H1 (cell line): ENCODE measurements around the gene ARID5A. TPM values are rescaled to one million over a fixed set of nuclear protein-coding genes. Genes with fewer than 3 reads are reported as not detected.
A peak's percentile ranks its signal among the peaks of the same experiment; 100 is the strongest.

Experiments
- CTCF ChIA-PET: fragments of 300-600 bp; sonication (Branson Sonifier 250); formaldehyde crosslinking; loops from one replicate; lab custom pipeline; 2021; ENCODE audit not compliant: partially characterized antibody; lab: Charles Lee
- POLR2A ChIA-PET: fragments of 300-600 bp; sonication (Branson Sonifier 250); formaldehyde crosslinking; loops from one replicate; lab custom pipeline; 2021; ENCODE audit warnings: inconsistent platforms; ENCODE audit not compliant: partially characterized antibody; lab: Charles Lee
- DNase-seq, 2 experiments: peaks; one replicate each; pipeline versions ENCODE4 v3.0.0 to v3.0.0-alpha.2; 2010 to 2022; ENCODE audit warnings: low spot score in 2 of 2, low read depth in 1 of 2, mixed read lengths in 1 of 2
- FAIRE-seq: peaks from 2 replicates; lab custom pipeline; 2011; peaks lifted over from hg19 to GRCh38; lab: Jason Lieb, UNC
- H2AFZ ChIP-seq: 2 replicates; pipeline ENCODE4 v1.8.1; 2012; ENCODE audit warnings: low read length, inconsistent platforms
- H2AK5ac ChIP-seq: 2 replicates; pipeline ENCODE4 v1.6.1; 2013; ENCODE audit warnings: low read depth, low read length
- H2BK120ac ChIP-seq: replicated peaks from 2 replicates; pipeline ENCODE3; 2013; ENCODE audit warnings: low read depth, low read length, inconsistent platforms
- H2BK12ac ChIP-seq: 2 replicates; pipeline ENCODE4 v1.6.1; 2013; ENCODE audit warnings: low read depth, low read length
- H2BK15ac ChIP-seq: 2 replicates; pipeline ENCODE4 v1.6.1; 2013; ENCODE audit warnings: low read length
- H2BK20ac ChIP-seq: 2 replicates; pipeline ENCODE4 v1.6.1; 2013; ENCODE audit warnings: low read length
- H2BK5ac ChIP-seq: 2 replicates; pipeline ENCODE4 v1.6.1; 2013; ENCODE audit warnings: low read depth, low read length
- H3K14ac ChIP-seq: 2 replicates; pipeline ENCODE4 v1.6.1; 2013; ENCODE audit warnings: inconsistent platforms; ENCODE audit not compliant: insufficient read length
- H3K18ac ChIP-seq: 2 replicates; pipeline ENCODE4 v1.6.1; 2013; ENCODE audit warnings: low read length; ENCODE audit errors: extremely low read depth
- H3K23ac ChIP-seq: 2 replicates; pipeline ENCODE4 v1.6.1; 2013; ENCODE audit warnings: inconsistent platforms; ENCODE audit not compliant: insufficient read length
- H3K23me2 ChIP-seq: 2 replicates; pipeline ENCODE4 v1.6.1; 2013; ENCODE audit warnings: low read depth, low read length
- H3K27ac ChIP-seq: 2 replicates; pipeline ENCODE4 v1.6.1; 2011; ENCODE audit warnings: low read depth, low read length, inconsistent platforms
- H3K27me3 ChIP-seq, 4 experiments: replicated peaks in 1 of 4; 1 replicate in 1 of 4; 2 replicates in 3 of 4; pipeline versions ENCODE4 v1.6.1 to v1.8.1; 2011 to 2013; ENCODE audit warnings: low read length in 3 of 4, mild to moderate bottlenecking in 3 of 4, inconsistent platforms in 2 of 4, mixed read lengths in 2 of 4, moderate library complexity in 1 of 4; ENCODE audit not compliant: control insufficient read depth in 3 of 4, insufficient read depth in 3 of 4; ENCODE audit errors: extremely low read depth in 1 of 4
- H3K36me3 ChIP-seq, 4 experiments: 2 replicates each; pipeline versions ENCODE4 v1.6.1 to v1.8.1; 2011 to 2013; ENCODE audit warnings: mild to moderate bottlenecking in 4 of 4, low read length in 3 of 4, moderate library complexity in 2 of 4, control low read depth in 1 of 4, inconsistent platforms in 1 of 4; ENCODE audit not compliant: insufficient read depth in 4 of 4, control insufficient read depth in 2 of 4
- H3K4ac ChIP-seq: replicated peaks from 2 replicates; pipeline ENCODE3; 2013; ENCODE audit warnings: low read length, low read depth, mixed read lengths, inconsistent platforms; ENCODE audit not compliant: insufficient read length
- H3K4me1 ChIP-seq, 4 experiments: replicated peaks in 1 of 4; 1 replicate in 1 of 4; 2 replicates in 3 of 4; pipeline versions ENCODE4 v1.6.1 to v1.8.1; 2011 to 2013; ENCODE audit warnings: low read length in 3 of 4, inconsistent platforms in 2 of 4, mixed read lengths in 1 of 4; ENCODE audit not compliant: insufficient read depth in 4 of 4, control insufficient read depth in 3 of 4
- H3K4me2 ChIP-seq, 2 experiments: 2 replicates each; pipeline versions ENCODE4 v1.6.1 to v1.8.1; 2011 to 2013; ENCODE audit warnings: low read depth in 2 of 2, low read length in 2 of 2, control low read depth in 1 of 2, inconsistent platforms in 1 of 2, mild to moderate bottlenecking in 1 of 2; ENCODE audit not compliant: insufficient read depth in 1 of 2
- H3K4me3 ChIP-seq, 4 experiments: fragments of 200-600, 300-600 bp in 1 of 4; sonication (generic), shearing (Covaris generic), sonication (Bioruptor Twin) in 1 of 4; 2 replicates each; pipeline versions ENCODE4 v1.5.1 to v1.8.1; 2011 to 2016; ENCODE audit warnings: low read length in 4 of 4, low read depth in 3 of 4, control low read depth in 2 of 4, inconsistent platforms in 2 of 4, mild to moderate bottlenecking in 2 of 4, mixed read lengths in 1 of 4, moderate library complexity in 1 of 4; ENCODE audit not compliant: insufficient read depth in 2 of 4; ENCODE audit errors: extremely low read depth in 1 of 4
- H3K56ac ChIP-seq: replicated peaks from 2 replicates; pipeline ENCODE3; 2013; ENCODE audit warnings: low read depth, mild to moderate bottlenecking, mixed read lengths, low read length, inconsistent platforms; ENCODE audit not compliant: insufficient read length
- H3K79me1 ChIP-seq: 2 replicates; pipeline ENCODE4 v1.6.1; 2013; ENCODE audit warnings: low read depth, low read length, control low read depth
- H3K79me2 ChIP-seq, 2 experiments: 2 replicates each; pipeline versions ENCODE4 v1.6.1 to v1.8.1; 2012 to 2013; ENCODE audit warnings: low read length in 2 of 2, mild to moderate bottlenecking in 2 of 2, inconsistent platforms in 1 of 2; ENCODE audit not compliant: insufficient read depth in 2 of 2, control insufficient read depth in 1 of 2
- H3K9ac ChIP-seq, 4 experiments: replicated peaks in 1 of 4; 1 replicate in 1 of 4; 2 replicates in 3 of 4; pipeline versions ENCODE4 v1.6.1 to v1.8.1; 2011 to 2013; ENCODE audit warnings: low read depth in 3 of 4, low read length in 3 of 4, control low read depth in 2 of 4, mild to moderate bottlenecking in 2 of 4, moderate library complexity in 2 of 4, inconsistent platforms in 1 of 4; ENCODE audit errors: extremely low read depth in 1 of 4
- H3K9me3 ChIP-seq, 2 experiments: 2 replicates each; pipeline versions ENCODE4 v1.6.1 to v1.8.1; 2012 to 2013; ENCODE audit warnings: mild to moderate bottlenecking in 2 of 2, moderate library complexity in 2 of 2, control low read depth in 1 of 2, inconsistent platforms in 1 of 2, low read depth in 1 of 2, low read length in 1 of 2, mixed read lengths in 1 of 2; ENCODE audit not compliant: insufficient read depth in 2 of 2
- H4K20me1 ChIP-seq, 2 experiments: replicated peaks in 1 of 2; 2 replicates each; pipeline versions ENCODE3 to v1.8.1; 2011 to 2013; ENCODE audit warnings: inconsistent platforms in 2 of 2, low read length in 2 of 2, mild to moderate bottlenecking in 1 of 2; ENCODE audit not compliant: insufficient read depth in 2 of 2, control insufficient read depth in 1 of 2
- H4K5ac ChIP-seq: 2 replicates; pipeline ENCODE4 v1.6.1; 2013; ENCODE audit warnings: low read length, low read depth, mixed read lengths, inconsistent platforms; ENCODE audit not compliant: insufficient read length
- H4K8ac ChIP-seq: 2 replicates; pipeline ENCODE4 v1.8.0; 2013; ENCODE audit warnings: mild to moderate bottlenecking, moderate library complexity, low read length, inconsistent platforms; ENCODE audit not compliant: insufficient read depth; ENCODE audit errors: extremely low read depth
- H4K91ac ChIP-seq: replicated peaks from 2 replicates; pipeline ENCODE3; 2013; ENCODE audit warnings: low read length, mixed read lengths, inconsistent platforms; ENCODE audit not compliant: insufficient read length
- JUND ChIP-seq: IDR thresholded peaks from 2 replicates; pipeline ENCODE4 v1.6.1; 2011; ENCODE audit warnings: mild to moderate bottlenecking, improper control_type of control experiment, low read length
- MAFK ChIP-seq: IDR thresholded peaks from 2 replicates; pipeline ENCODE4 v1.6.1; 2012; ENCODE audit warnings: low read depth, mild to moderate bottlenecking, improper control_type of control experiment, low read length
- NRF1 ChIP-seq: IDR thresholded peaks from 2 replicates; pipeline ENCODE4 v1.6.1; 2011; ENCODE audit warnings: mild to moderate bottlenecking, low read depth, low read length, improper control_type of control experiment
- POLR2A ChIP-seq, 2 experiments: IDR thresholded peaks; 1 replicate in 1 of 2; 2 replicates in 1 of 2; pipeline ENCODE4 v1.6.1; 2011; ENCODE audit warnings: low read depth in 2 of 2, low read length in 2 of 2, mild to moderate bottlenecking in 2 of 2; ENCODE audit errors: control extremely low read depth in 1 of 2
- RFX5 ChIP-seq: IDR thresholded peaks from 2 replicates; pipeline ENCODE4 v1.6.1; 2011; ENCODE audit warnings: low read depth, low read length, improper control_type of control experiment, borderline replicate concordance
- RNF2 ChIP-seq: fragments of 200-900, 300-1000 bp; sonication (generic); IDR thresholded peaks from 2 replicates; pipeline ENCODE4 v1.7.1; 2016; ENCODE audit warnings: borderline replicate concordance, low read depth, mild to moderate bottlenecking, antibody characterized with exemption, low read length; ENCODE audit not compliant: poor library complexity, severe bottlenecking; ENCODE audit errors: missing control alignments
- RXRA ChIP-seq: IDR thresholded peaks from 2 replicates; pipeline ENCODE4 v1.6.1; 2011; ENCODE audit warnings: low read depth, mild to moderate bottlenecking, low read length, moderate library complexity; ENCODE audit not compliant: insufficient read depth
- SP2 ChIP-seq: IDR thresholded peaks from 2 replicates; pipeline ENCODE4 v1.6.1; 2012; ENCODE audit warnings: mild to moderate bottlenecking, low read length, inconsistent platforms
- SUZ12 ChIP-seq: fragments of 200-600 bp; sonication (generic); IDR thresholded peaks from 2 replicates; pipeline ENCODE4 v1.6.1; 2012; ENCODE audit warnings: mild to moderate bottlenecking, inconsistent platforms, low read length, moderate library complexity, mixed read lengths
- TBP ChIP-seq: IDR thresholded peaks from 2 replicates; pipeline ENCODE4 v1.6.1; 2011; ENCODE audit warnings: low read depth, low read length, improper control_type of control experiment
- WGBS, 2 experiments: shearing (Covaris generic) in 1 of 2; methylation state at CpG; one replicate each; pipeline versions ENCODE4 v1.1.6 to v1.1.7; 2013 to 2015; ENCODE audit warnings: low lambda C conversion rate in 2 of 2, mixed read lengths in 2 of 2, inconsistent platforms in 1 of 2, low coverage in 1 of 2, missing lambda C conversion rate in 1 of 2; ENCODE audit not compliant: insufficient replicate concordance in 2 of 2, insufficient coverage in 1 of 2, insufficient read length in 1 of 2; ENCODE audit errors: extremely low coverage in 1 of 2, missing lambda C conversion rate in 1 of 2; 5-methylcytosine and 5-hydroxymethylcytosine counted together
- polyA plus RNA-seq, 7 experiments: library from polyadenylated mRNA; depleted of rRNA in 3 of 7; stranded (reverse) in 5 of 7; unstranded in 2 of 7; fragments of >200 nt in 5 of 7; fragments of 200-250 nt in 2 of 7; gene quantifications; 1 replicate in 5 of 7; 2 replicates in 1 of 7; 4 replicates in 1 of 7; pipeline versions ENCODE4 v1.2.1 to v1.2.3, GENCODE V29; 2011 to 2013; ENCODE audit warnings: missing spikeins in 2 of 7, mixed read lengths in 2 of 7
- total RNA-seq: library from RNA; stranded (reverse); fragmentation: NEBNext Ultra II Directional; extraction: Animal tissue kit (Norgen Biotek cat#: 25700); gene quantifications from 2 replicates; pipeline ENCODE4 v1.2.1, GENCODE V29; 2021

Gene ARID5A
- total and polyA plus RNA-seq, 2 of the 8 experiments (the other 6 are each of a cell fraction or from before 2014, with no cell fraction given), result 3.3 to 5.3 TPM

DNA sequence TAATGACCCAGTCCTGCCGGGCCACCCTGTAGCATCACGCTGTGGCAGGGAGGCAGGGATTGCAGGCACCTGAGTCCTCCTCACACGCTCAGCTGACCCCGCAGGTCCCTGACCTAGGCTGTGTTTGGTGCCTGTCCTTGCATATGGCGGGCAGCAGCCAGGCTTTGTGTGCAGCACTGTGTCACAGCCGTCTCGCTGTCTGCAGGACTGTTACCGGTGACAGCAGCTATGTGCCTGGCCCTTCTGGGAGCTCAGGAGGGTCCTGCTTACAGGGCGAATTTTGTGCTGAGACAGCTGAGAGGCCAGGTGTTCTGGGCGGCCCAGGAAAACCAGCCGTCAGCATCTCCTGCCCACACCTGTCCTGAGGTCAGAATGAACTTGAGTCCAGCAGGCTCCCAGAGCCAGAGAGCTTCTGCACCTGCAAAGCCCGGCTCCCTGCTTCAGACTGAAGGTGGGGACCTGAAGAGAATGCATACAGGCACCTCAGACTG lies 10.4 kb upstream of the ARID5A start:
- Histone ChIP-seq H3K56ac (no peak overlapping the region), H3K4ac (no peak overlapping the region), H3K79me1 (no peaks in the 10 kb centered on the region), H3K9me3 (no peaks in the 10 kb centered on the region), H2BK20ac (no peak overlapping the region), H4K91ac (peak overlapping the region; percentile 42), H2AK5ac (no peak overlapping the region), H3K79me2 (no peaks in the 10 kb centered on the region), H3K14ac (no peak overlapping the region), H3K27me3 (peaks cover 0 to 23% (median 18%) of the 10 kb centered on the region in 4 experiments; a peak in 6 of 7 replicates), H3K18ac (no peak overlapping the region), H4K5ac (no peak overlapping the region), H3K9ac (no peak overlapping the region), H2AFZ (no peak overlapping the region), H3K4me2 (no peak overlapping the region; a peak in 1 of 4 replicates), H3K4me1 (peaks cover 0 to 4% (median 0%) of the 10 kb centered on the region in 4 experiments; a peak in 4 of 7 replicates), H2BK5ac (no peak overlapping the region; the same call in 1 of the 2 replicates), H3K4me3 (no peak overlapping the region), H4K20me1 (no peaks in the 10 kb centered on the region), H4K8ac (no peak overlapping the region), H3K36me3 (no peaks in the 10 kb centered on the region), H2BK120ac (no peak overlapping the region), H3K27ac (no peak overlapping the region), H3K23ac (no peak overlapping the region), H3K23me2 (peaks cover 5% of the 10 kb centered on the region; the same call in 1 of the 2 replicates), H2BK15ac (peak overlapping the region; percentile 72; the same call in 1 of the 2 replicates), H2BK12ac (peak overlapping the region; percentile 11; the same call in 1 of the 2 replicates)
- 92% methylated on average over 12 of the region's 12 CpGs; no CpG with 5 or more reads in 1 of the 2 experiments for WGBS, 2 experiments
- no peak for DNase-seq
- TF ChIP-seq MAFK (no peak), SP2 (no peak), JUND (no peak), SUZ12 (no peak), POLR2A (IDR thresholded peaks at IDR 0.05; ENCODE audit: control extremely low read depth in 1 of 2, low read depth in 2 of 2, low read length in 2 of 2) (no peak), RXRA (no peak), RNF2 (no peak), RFX5 (no peak), NRF1 (no peak), TBP (no peak)
- ChIA-PET POLR2A (interaction anchor here (0.9 to 1.2 kb wide), 4 partner anchors 10 to 170 kb away, joined by 3 to 5 read pairs (median 3); no protein-coding TSS in a partner anchor), CTCF (interaction anchor here (0.6 to 18.5 kb wide), 10 partner anchors 8 to 445 kb away, joined by 3 to 361 read pairs (median 4); no protein-coding TSS in a partner anchor)
- FAIRE-seq, result no peak
